HG02970 (cell line): ENCODE results near the gene IL18RAP.

ENCODE experiments used
- ATAC-seq: cut with Tn5 transposase; IDR thresholded peaks from one replicate; pipeline ENCODE4 v1.9.1; 2021; ENCODE audit warnings: mild to moderate bottlenecking, moderate library complexity, moderate number of reproducible peaks; ENCODE audit not compliant: unreplicated experiment, low FRiP score

The IL18RAP gene

DNA sequence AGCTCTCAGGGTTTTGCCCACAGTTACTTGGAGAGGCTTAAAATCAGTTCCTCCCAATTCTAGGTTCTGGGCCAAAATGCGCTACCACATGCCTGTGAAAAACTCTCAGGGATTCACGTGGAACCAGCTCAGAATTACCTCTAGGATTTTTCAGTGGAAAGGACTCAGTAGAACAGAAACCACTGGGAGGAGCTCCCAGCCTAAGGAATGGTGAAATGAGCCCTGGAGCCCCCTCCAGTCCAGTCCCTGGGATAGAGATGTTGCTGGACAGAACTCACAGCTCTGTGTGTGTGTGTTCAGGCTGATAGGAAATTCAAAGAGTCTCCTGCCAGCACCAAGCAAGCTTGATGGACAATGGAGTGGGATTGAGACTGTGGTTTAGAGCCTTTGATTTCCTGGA, 29.0 kb downstream of the IL18RAP start:
- no peak for ATAC-seq

- ATAC-seq: no peak
These were observed 30.5 kb downstream of the IL18RAP start for GRCh38 chr2:102453501-102453900.

DNA sequence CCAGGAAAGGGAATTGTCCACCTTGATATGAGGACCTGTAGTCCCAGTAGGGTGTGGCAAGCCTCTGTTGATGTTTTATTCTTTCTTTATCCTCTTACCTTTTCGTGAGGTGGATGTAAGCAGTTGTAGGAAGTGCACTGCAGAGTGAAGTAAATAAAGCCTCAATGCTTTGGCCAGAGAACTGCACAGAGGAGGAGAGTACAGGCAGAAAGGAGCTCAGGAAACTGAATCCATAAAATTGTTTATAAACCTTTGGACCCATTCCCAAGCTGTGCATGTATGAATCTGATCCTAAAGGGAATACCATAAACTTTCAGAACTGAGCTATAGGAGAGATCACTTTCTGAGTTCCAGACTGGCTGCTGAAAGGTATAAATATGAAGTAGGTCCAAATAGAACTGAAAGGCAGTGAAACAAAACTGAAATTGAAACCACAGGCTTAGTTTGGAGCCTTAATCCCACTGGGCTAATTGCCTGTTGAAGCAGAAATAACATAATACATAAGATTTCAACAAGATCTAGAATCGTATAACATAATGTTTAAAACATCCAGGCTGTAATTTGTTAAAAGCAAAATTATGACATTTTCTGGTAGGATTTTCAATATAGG, 32.2 kb downstream of the IL18RAP start:
- no peak for ATAC-seq

- no peak for ATAC-seq
These were observed 37.5 kb downstream of the IL18RAP start for GRCh38 chr2:102460467-102460866.

DNA sequence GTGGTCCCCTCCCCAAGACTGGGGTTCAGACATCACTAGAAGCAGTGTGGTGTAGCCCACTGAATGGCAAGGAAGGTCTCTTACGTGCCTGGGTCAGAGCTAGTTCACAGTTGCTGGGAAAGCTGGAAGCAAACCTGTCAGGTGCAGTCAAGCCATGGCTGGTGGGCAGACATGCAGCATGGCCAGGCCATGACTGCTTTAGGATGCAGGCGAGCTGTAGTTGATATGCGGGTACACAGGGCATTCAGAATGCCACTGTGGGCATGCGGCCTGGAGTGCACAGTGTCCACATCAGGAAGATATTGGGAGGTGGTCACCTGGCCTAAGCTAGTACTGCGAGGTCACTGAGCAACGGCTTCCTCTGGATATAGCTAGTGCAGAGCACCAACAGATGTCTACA, 38.2 kb downstream of the IL18RAP start:
- ATAC-seq: no peak

GRCh38 chr2:102463160-102463559, 40.2 kb downstream of the IL18RAP start:
- ATAC-seq: no peak

DNA sequence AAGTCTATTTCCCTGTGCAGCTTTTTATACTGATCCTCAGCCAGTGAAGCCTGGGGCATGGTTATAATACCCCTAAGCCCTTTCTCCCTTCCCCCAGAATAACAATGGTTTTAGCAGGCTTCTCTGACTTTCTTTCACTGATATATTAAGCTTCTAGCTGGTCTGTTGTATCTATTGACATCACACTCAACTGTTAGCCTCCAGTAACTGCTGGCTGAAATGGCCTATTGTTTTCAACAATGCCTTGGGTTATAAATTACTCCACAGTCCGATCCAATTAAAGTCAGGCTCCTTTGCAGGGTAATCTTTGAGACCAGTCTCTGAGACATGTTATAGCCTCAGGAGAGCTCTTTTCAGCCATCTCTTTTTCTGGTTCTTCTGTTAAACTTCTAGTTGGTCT, 47.2 kb downstream of the IL18RAP start:
- no peak for ATAC-seq

GRCh38 chr2:102473020-102473419, 50.1 kb downstream of the IL18RAP start, which contains the start of gene SLC9A4:
TSS of gene SLC9A4 (plus strand) at chr2:102473226. CDS start at chr2:102473760, 534 bp downstream.
- no peak for ATAC-seq

DNA sequence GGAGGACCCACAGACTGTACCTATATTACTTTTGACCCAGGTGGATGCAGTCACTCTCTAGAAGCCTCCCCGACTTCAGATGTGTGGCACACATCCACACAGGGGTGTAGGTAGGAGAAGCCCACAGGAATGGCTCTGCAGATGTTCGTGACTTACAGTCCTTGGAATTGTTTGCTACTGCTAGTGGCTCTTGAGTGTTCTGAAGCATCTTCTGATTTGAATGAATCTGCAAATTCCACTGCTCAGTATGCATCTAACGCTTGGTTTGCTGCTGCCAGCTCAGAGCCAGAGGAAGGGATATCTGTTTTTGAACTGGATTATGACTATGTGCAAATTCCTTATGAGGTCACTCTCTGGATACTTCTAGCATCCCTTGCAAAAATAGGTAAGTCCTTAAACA, 50.7 kb downstream of the IL18RAP start:
- ATAC-seq: no peak

GRCh38 chr2:102474785-102475184, 51.8 kb downstream of the IL18RAP start:
- no peak for ATAC-seq

DNA sequence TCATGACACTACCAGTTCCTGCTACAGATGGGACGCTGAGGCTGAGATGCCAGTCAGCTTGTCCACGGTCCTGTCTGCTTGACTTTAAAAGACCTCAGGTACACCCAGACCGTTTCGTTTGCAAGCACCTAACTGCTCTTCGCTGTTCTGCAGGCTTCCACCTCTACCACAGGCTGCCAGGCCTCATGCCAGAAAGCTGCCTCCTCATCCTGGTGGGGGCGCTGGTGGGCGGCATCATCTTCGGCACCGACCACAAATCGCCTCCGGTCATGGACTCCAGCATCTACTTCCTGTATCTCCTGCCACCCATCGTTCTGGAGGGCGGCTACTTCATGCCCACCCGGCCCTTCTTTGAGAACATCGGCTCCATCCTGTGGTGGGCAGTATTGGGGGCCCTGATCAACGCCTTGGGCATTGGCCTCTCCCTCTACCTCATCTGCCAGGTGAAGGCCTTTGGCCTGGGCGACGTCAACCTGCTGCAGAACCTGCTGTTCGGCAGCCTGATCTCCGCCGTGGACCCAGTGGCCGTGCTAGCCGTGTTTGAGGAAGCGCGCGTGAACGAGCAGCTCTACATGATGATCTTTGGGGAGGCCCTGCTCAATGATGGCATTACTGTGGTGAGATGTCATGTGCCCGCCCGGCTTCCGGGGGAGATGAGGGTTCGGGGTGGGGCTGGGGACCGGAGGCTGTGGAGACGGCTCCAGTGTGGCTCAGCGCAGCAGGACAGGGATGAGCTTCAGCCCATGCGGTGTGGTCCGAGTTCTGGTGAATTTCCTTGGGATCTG, 55.9 kb downstream of the IL18RAP start:
- no peak for ATAC-seq

- ATAC-seq: no peak
These were observed 57.6 kb downstream of the IL18RAP start for GRCh38 chr2:102480285-102481195.

DNA sequence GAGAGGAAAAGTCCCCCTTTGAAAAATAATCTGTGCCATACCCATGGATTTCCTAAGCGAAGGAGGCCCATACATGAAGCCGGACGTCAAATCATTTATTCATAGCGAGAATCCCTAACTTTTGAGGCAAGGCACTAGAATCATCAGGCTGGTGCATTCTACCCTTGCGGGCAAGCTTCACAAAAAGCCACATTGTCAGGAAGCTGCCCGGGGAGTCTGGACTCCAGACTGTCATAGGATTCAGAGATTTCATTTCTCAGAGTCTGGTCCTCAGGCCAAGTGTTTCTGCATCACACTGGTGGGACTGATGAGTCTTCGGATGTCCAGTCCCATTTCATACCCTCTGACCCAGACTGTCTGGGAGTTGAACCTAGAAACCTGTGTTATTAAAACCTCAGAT, 59.0 kb downstream of the IL18RAP start:
- ATAC-seq: no peak

GRCh38 chr2:102483086-102483485, 60.1 kb downstream of the IL18RAP start:
- ATAC-seq: no peak

GRCh38 chr2:102484310-102485061, 61.5 kb downstream of the IL18RAP start:
- no peak for ATAC-seq

DNA sequence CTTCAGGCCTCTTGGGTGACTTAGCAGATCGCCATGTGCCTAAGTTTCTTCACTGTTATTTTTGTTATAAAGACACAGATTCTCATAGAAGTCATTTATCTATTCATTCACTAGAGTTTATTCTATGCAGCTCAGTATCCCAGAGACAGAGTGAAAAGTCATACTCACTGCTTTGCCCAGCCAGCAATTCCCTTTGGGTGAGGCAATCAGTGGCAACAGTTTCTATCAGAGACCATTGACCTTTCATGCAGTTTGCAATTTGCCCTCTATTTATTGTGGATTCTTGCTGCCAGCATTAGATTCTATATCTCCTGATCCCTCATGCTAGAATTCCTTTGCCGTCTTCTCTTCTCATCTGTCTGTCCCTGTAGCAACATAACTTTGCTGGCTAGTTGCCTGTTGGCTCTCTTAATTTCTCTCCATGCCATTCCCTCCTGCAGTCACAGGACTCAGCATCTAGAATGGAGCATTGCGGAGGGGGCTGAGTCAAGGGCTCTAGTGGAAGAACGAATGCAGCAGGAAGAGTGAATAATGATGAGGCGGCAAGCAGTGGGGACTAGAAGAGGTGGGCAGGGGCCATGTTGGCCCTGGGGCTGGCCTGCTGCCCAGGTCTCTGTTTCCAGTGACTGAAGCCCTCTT, 62.3 kb downstream of the IL18RAP start:
- no peak for ATAC-seq

DNA sequence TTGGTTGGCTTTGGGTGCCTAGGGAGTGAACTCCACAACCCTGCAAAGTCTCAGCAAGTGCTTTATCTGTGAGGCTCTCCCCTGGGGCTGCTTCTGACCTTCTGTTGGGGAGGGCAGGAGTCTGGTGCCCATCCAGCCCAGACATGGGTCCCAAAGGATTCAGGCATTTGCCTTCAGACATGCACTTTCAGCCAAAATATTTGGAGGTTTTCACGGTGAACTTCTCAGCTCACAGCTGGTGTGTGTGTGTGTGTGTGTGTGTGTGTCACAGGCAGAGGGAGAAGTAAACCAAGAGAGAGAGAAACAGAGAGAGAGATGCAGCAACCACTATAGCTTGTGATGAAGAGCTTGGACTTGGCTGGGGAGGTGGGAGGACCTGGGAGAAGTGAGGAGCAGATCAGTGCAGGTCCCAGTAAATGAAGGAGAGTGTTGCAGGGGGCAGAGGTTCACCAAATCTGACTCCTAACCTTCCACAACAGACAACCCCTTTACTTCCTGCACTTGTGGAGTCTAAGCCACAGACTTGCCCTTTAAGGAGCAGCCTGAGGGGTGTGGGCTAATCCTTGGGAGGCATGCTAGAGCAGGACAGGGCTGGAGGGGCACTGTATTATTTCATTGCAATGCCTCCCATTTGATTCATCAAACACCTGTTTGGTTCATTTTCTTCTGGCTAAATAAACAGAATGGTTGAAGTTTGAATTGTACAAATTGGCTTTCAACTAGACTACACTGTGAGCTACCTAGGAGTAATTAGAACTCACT, 64.2 kb downstream of the IL18RAP start:
- no peak for ATAC-seq

DNA sequence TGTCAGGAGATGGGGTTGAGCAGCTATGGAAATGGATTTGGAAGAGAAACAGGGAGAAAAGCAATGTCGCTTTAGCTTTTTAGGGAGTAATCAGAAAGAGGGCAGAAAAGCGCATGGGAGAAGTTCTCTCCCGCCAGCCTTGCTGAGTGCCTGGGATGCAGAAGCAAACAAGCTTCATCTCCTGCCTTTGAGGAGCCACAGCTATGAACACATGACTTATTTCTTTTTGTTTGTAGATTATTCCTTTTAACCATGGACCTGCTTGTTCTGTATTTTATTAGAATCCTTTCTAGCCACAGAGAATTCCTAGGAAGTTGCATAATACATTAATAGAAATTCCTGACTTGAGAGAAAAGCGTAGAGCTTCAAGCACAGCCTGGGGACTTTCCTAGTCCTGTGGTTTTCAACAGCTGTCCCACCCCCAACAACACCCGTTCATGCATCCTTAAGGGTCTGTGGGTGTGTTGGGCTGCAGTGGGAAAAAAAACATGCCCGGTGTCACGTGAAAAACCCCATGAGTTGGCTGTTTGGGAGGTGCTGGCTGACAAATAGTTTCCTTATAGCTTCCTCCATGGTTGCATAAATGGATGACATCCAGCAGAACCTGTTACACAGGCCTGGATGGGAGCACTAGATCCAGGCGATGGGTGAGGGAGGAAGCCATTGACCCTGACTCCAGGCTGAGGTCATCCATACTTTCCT, 65.0 kb downstream of the IL18RAP start:
- ATAC-seq: no peak

GRCh38 chr2:102489646-102490045, 66.7 kb downstream of the IL18RAP start:
- ATAC-seq: no peak
